ENCODE data around the gene SLC4A11. TPM values are rescaled to one million over a fixed set of nuclear protein-coding genes. Genes with fewer than 3 reads are reported as not detected.

Gene SLC4A11
- total and polyA plus RNA-seq, 10 of the 15 experiments (the other 5 are each of a cell fraction or from before 2014, with no cell fraction given): 0.07 to 2.3 (median 1.1) TPM

- Histone ChIP-seq H3K27ac (ENCODE audit: control insufficient read depth, insufficient read depth) (peak overlapping the region; percentile 58; the same call in 1 of the 2 replicates), H3K4me3 (no peak overlapping the region), H3K27me3 (replicated peaks in 1 of 2; ENCODE audit: control insufficient read depth in 2 of 2, insufficient read depth in 2 of 2, low read length in 1 of 2) (no peaks in the 10 kb centered on the region), H3K9ac (ENCODE audit: control insufficient read depth, insufficient read depth, low read length) (peak overlapping the region; percentile 44; the same call in 1 of the 2 replicates), H3K4me1 (ENCODE audit: control insufficient read depth, insufficient read depth, low read length) (peaks cover 16% of the 10 kb centered on the region), H2AFZ (ENCODE audit: control insufficient read depth, low read depth, low read length) (no peak overlapping the region), H3K4me2 (ENCODE audit: control insufficient read depth, insufficient read depth) (0 out of 2 replicates have a peak overlapping the region, but pooled peaks have one; percentile 42), H4K20me1 (ENCODE audit: control insufficient read depth, insufficient read depth) (no peaks in the 10 kb centered on the region), H3K79me2 (ENCODE audit: control insufficient read depth, insufficient read depth, low read length) (no peaks in the 10 kb centered on the region), H3K9me3 (replicated peaks; ENCODE audit: control insufficient read depth, insufficient read depth, low read length) (no peaks in the 10 kb centered on the region), H3K36me3 (ENCODE audit: control insufficient read depth in 2 of 2, insufficient read depth in 2 of 2, low read length in 1 of 2) (peaks cover 0 to 10% of the 10 kb centered on the region in 2 experiments; a peak in 2 of 4 replicates)
- SMC1A ChIA-PET (ENCODE audit: uncharacterized antibody, unreplicated experiment): interaction anchor here (0.9 to 1.2 kb wide), 3 partner anchors 13 to 53 kb away, joined by 3 to 4 read pairs (median 3); no protein-coding TSS in a partner anchor
- 40% methylated on average over 25 of the region's 25 CpGs for WGBS (ENCODE audit: insufficient coverage, insufficient replicate concordance, low lambda C conversion rate, missing lambda C conversion rate)
- DNase-seq (ENCODE audit: low read depth, low spot score): no peak
- intact Hi-C loops (cut with micrococcal nuclease; ENCODE audit: unreplicated experiment) (no loop called here), in situ Hi-C loops (cut with MboI) (no loop called here)
- RAD21 ChIA-PET (ENCODE audit: unreplicated experiment): interaction anchor here (1.0 kb wide), 1 partner anchor 91 kb away, joined by 4 read pairs; no protein-coding TSS in a partner anchor
- POLR2A ChIA-PET: no interaction called here
- BruUV-seq (replicated peaks): no TSS peak
- ATAC-seq: peak; percentile 75
- CTCF ChIA-PET: interaction anchor here (1.2 kb wide), 1 partner anchor 488 kb away, joined by 3 read pairs; no protein-coding TSS in a partner anchor
- TF ChIP-seq SP1 (IDR thresholded peaks at IDR 0.05; ENCODE audit: low read depth, low read length) (no peak), RFX5 (IDR thresholded peaks at IDR 0.05; ENCODE audit: low read depth, low read length) (peak; percentile 96), TCF12 (IDR thresholded peaks at IDR 0.05; ENCODE audit: low read depth, low read length) (peak; percentile 75; the same call in 1 of the 2 replicates), TCF3 (IDR thresholded peaks at IDR 0.05; ENCODE audit: borderline replicate concordance, insufficient read depth, low read depth, low read length) (0 out of 2 replicates have a peak, but pooled peaks have one; percentile 35), CREB1 (IDR thresholded peaks at IDR 0.05; ENCODE audit: low read depth) (peak; percentile 88), ASH2L (IDR thresholded peaks at IDR 0.05; ENCODE audit: borderline replicate concordance, low read depth) (no peak), MXI1 (IDR thresholded peaks at IDR 0.05; ENCODE audit: low read depth, low read length) (no peak), PAX5 (IDR thresholded peaks at IDR 0.05; ENCODE audit: borderline replicate concordance, low read depth, low read length) (0 out of 2 replicates have a peak, but pooled peaks have one; percentile 42), E2F4 (IDR thresholded peaks at IDR 0.05; ENCODE audit: low read depth, low read length) (no peak), PKNOX1 (IDR thresholded peaks at IDR 0.05) (no peak), CREM (IDR thresholded peaks at IDR 0.05; ENCODE audit: low read depth) (peak; percentile 79)
- peak; percentile 7 for FAIRE-seq
Observed at GRCh38 chr20:3222635-3223600, 16.1 kb downstream of the SLC4A11 start.

All from GM12878 (cell line).